ENCODE measurements around the gene ZCCHC2. TPM values are rescaled to one million over a fixed set of nuclear protein-coding genes. Genes with fewer than 3 reads are reported as not detected.

Gene ZCCHC2
- total RNA-seq, 4 donors from 2014 or later: 17.6 to 36.6 (median 22.4) TPM

DNA sequence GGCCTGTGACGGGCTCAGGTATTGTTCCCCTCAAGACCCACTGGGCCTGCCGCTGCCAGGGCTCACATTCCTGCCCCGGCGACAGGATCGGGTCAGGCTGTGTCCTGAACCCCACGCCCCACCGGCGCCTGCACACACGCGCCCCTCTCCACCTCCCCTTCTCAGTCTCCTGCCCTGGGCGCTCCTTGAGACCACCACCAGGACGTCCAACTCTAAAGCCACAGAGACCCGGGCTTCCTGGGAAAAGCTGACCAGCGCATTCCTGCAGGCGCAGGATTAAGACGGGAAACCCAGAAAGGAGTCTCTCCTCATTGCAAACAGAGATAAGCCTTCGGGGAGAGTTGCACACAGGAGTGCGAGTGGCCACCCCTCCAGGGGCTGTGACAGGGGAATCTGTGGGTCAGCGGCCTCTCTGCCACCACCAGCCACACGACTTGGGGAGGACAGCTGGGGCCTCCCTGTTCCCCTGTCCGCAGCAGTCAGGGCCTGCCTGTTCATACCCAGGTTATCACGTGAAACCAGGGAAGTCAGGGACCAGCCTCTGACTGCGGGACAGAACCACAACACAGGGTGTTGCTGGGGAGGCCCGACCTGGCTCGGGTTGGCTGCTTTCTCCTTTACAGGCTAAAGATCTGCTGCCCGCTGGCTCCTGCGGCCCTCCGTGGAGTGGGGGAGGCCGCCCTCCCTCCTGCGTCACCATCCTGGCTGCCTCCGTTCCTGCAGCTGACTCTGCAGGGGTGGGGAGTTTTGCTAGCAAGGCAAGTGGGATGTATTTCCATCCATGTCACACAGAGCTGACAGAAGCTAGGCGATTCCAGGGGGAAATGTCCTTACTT lies 88.8 kb downstream of the ZCCHC2 start:
- in situ Hi-C loops (cut with MboI; ENCODE audit: low pct_ligation_motif_present in 1 of 4, low pct_unique_long_range_greater_than_20kb in 1 of 4, low sequenced_read_pairs in 3 of 4) (no loop called here), intact Hi-C loops (cut with DNase I; ENCODE audit: low total_unique reads) (no loop called here)
- TF ChIP-seq CTCF (IDR thresholded peaks at IDR 0.05): no peak
- no peak for TF ChIP-seq EP300 (IDR thresholded peaks at IDR 0.05; ENCODE audit: low read depth)
- TF ChIP-seq POLR2A (IDR thresholded peaks at IDR 0.05): no peak
- TF ChIP-seq POLR2AphosphoS5 (IDR thresholded peaks at IDR 0.05): no peak
- no peaks in the 10 kb centered on the region for H3K9me3 ChIP-seq
- WGBS, 2 donors (ENCODE audit: low coverage in 1 of 2): 78% methylated on average over 31 of the region's 32 CpGs; no CpG with 5 or more reads in 1 of the 2 donors
- no peaks in the 10 kb centered on the region for H3K27me3 ChIP-seq
- DNase-seq: no peak
- no peak overlapping the region for H3K4me3 ChIP-seq
- peaks cover 0 to 6% (median 0%) of the 10 kb centered on the region in 4 donors for H3K4me1 ChIP-seq
- H3K27ac ChIP-seq: no peak overlapping the region
- H3K36me3 ChIP-seq: no peaks in the 10 kb centered on the region

- in situ Hi-C loops (cut with MboI; ENCODE audit: low pct_ligation_motif_present in 1 of 4, low pct_unique_long_range_greater_than_20kb in 1 of 4, low sequenced_read_pairs in 3 of 4) (no loop called here), intact Hi-C loops (cut with DNase I; ENCODE audit: low total_unique reads) (no loop called here)
- no peak overlapping the region for H3K4me3 ChIP-seq
- H3K27me3 ChIP-seq: no peaks in the 10 kb centered on the region
- TF ChIP-seq POLR2A (IDR thresholded peaks at IDR 0.05): no peak
- TF ChIP-seq CTCF (IDR thresholded peaks at IDR 0.05): no peak
- TF ChIP-seq POLR2AphosphoS5 (IDR thresholded peaks at IDR 0.05): no peak
- no peak for TF ChIP-seq EP300 (IDR thresholded peaks at IDR 0.05; ENCODE audit: low read depth)
- no peak overlapping the region for H3K27ac ChIP-seq
- H3K4me1 ChIP-seq: peaks cover 0 to 6% (median 0%) of the 10 kb centered on the region in 4 donors
- DNase-seq: no peak
- no peaks in the 10 kb centered on the region for H3K36me3 ChIP-seq
- 92% methylated on average over 4 of the region's 4 CpGs; no CpG with 5 or more reads in 1 of the 2 donors for WGBS, 2 donors (ENCODE audit: low coverage in 1 of 2)
- no peaks in the 10 kb centered on the region for H3K9me3 ChIP-seq
Observed at GRCh38 chr18:62612289-62612645, 89.4 kb downstream of the ZCCHC2 start.

DNA sequence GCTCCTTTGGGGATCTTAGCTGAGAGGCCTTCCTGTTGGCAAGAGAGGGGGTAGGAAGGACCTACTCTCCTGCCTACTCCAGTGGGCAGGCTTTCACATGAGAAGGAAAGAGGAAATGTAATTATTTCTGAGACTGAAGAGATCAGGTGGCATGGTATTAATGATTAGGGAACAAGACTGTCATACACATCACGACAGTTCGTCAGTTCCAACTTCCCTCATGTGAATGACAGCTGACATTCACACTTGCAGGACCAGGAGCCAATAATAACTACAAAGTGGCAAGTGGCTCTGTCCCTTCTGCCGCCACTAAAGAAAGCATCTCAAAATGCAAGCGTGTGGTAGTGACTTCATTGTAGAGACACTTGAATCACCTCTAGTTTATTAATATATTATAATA lies 90.0 kb downstream of the ZCCHC2 start:
- Histone ChIP-seq H3K9me3 (no peaks in the 10 kb centered on the region), H3K4me3 (no peak overlapping the region), H3K27me3 (no peaks in the 10 kb centered on the region), H3K27ac (no peak overlapping the region), H3K36me3 (no peaks in the 10 kb centered on the region), H3K4me1 (peaks cover 0 to 6% (median 0%) of the 10 kb centered on the region in 4 donors)
- in situ Hi-C loops (cut with MboI; ENCODE audit: low pct_ligation_motif_present in 1 of 4, low pct_unique_long_range_greater_than_20kb in 1 of 4, low sequenced_read_pairs in 3 of 4) (no loop called here), intact Hi-C loops (cut with DNase I; ENCODE audit: low total_unique reads) (no loop called here)
- DNase-seq: no peak
- 79 to 80% methylated on average over 1 to 4 of the region's 4 CpGs for WGBS, 2 donors (ENCODE audit: low coverage in 1 of 2)
- no peak for TF ChIP-seq POLR2A (IDR thresholded peaks at IDR 0.05)
- TF ChIP-seq CTCF (IDR thresholded peaks at IDR 0.05): no peak

DNA sequence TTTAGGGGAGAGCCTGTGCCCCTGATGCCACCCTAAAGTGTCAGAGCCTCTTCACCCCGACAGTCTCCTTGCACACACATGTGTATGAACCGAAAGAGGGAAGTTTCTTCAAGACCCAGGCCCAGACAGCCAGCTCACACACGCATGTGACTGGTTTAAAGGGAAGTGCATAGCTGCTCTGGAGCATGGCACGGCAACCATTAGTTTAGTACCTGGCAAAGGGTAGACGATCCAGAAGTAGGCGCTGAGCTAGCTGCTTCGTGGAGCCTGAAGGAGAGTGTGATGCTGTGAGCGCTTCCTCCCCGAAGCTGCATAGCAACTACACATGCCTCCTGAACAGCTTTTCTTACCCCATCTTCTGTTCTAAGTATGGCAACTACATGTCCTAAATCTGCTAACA lies 91.7 kb downstream of the ZCCHC2 start:
- in situ Hi-C loops (cut with MboI; ENCODE audit: low pct_ligation_motif_present in 1 of 4, low pct_unique_long_range_greater_than_20kb in 1 of 4, low sequenced_read_pairs in 3 of 4) (no loop called here), intact Hi-C loops (cut with DNase I; ENCODE audit: low total_unique reads) (no loop called here)
- no peaks in the 10 kb centered on the region for H3K27me3 ChIP-seq
- no peak for TF ChIP-seq CTCF (IDR thresholded peaks at IDR 0.05)
- TF ChIP-seq EP300 (IDR thresholded peaks at IDR 0.05; ENCODE audit: low read depth): no peak
- no peak for TF ChIP-seq POLR2A (IDR thresholded peaks at IDR 0.05)
- no peak for TF ChIP-seq POLR2AphosphoS5 (IDR thresholded peaks at IDR 0.05)
- H3K4me1 ChIP-seq: peaks cover 0 to 6% (median 0%) of the 10 kb centered on the region in 4 donors
- no peak for DNase-seq
- 77 to 78% methylated on average over 3 to 9 of the region's 9 CpGs for WGBS, 2 donors (ENCODE audit: low coverage in 1 of 2)
- no peak overlapping the region for H3K27ac ChIP-seq
- H3K9me3 ChIP-seq: no peaks in the 10 kb centered on the region
- no peak overlapping the region for H3K4me3 ChIP-seq
- no peaks in the 10 kb centered on the region for H3K36me3 ChIP-seq

Measured in transverse colon (tissue), 4 donors.